SK-N-MC (cell line): ENCODE data around the gene NIPAL1.

Experiments used
- EZH2 ChIP-seq: fragments of 200-600 bp; sonication (generic); IDR thresholded peaks from one replicate; pipeline ENCODE4 v1.6.1; 2017; ENCODE audit warnings: antibody characterized with exemption
- POLR2AphosphoS5 ChIP-seq: IDR thresholded peaks from 2 replicates; pipeline ENCODE4 v1.6.1; 2012; ENCODE audit warnings: mild to moderate bottlenecking, low read depth, low read length, borderline replicate concordance

DNA sequence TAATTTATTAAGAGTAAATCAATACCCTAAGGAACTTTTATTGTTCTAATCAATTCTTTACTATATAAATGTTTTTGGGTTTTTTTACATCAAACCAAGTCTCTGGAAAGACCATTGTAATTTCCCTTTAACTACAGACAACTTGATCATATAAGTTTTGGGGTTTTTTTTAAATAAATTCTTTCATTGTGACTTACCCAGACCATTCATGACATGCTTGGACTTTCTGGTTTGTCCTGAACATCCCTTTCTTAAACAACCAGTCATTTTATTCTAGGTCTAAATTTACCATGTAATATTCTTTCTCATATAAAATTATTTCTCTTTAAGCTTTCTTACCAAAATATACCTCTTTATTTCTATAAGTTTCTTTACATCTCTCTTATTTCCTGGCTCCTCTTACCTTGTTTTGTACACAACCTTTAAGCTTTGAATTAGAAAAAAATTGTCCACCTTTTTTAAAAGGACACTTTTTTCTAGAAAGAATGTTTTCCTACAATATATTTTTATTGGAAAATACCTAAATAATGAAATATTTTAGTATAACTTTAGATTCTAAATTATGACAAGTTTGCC, 8.5 kb upstream of the NIPAL1 start:
- TF ChIP-seq POLR2AphosphoS5, result no peak
- TF ChIP-seq EZH2, result no peak
